Fibroblast of pulmonary artery (primary cell): Measurements from ENCODE around the gene LCN1.
"Not testable (repeated sequence)": the region's sequence is repeated elsewhere in the genome, so short reads cannot be mapped to it uniquely, and the experiment has no call there.

Experiments used
- DNase-seq: peaks from one replicate; pipeline ENCODE4 v3.0.0-alpha.2; 2010; ENCODE audit warnings: low read depth
- H3K4me3 ChIP-seq: replicated peaks from 2 replicates; pipeline ENCODE4 v1.5.1; 2011; ENCODE audit warnings: low read depth, mild to moderate bottlenecking, control low read depth, low read length, moderate library complexity
- TF ChIP-seq, protein P1 (sequence below): IDR thresholded peaks from 2 replicates; pipeline ENCODE4 v1.5.1; 2011; ENCODE audit warnings: mild to moderate bottlenecking, control low read depth, low read length, inconsistent platforms; ENCODE audit errors: missing control alignments

Gene LCN1

DNA sequence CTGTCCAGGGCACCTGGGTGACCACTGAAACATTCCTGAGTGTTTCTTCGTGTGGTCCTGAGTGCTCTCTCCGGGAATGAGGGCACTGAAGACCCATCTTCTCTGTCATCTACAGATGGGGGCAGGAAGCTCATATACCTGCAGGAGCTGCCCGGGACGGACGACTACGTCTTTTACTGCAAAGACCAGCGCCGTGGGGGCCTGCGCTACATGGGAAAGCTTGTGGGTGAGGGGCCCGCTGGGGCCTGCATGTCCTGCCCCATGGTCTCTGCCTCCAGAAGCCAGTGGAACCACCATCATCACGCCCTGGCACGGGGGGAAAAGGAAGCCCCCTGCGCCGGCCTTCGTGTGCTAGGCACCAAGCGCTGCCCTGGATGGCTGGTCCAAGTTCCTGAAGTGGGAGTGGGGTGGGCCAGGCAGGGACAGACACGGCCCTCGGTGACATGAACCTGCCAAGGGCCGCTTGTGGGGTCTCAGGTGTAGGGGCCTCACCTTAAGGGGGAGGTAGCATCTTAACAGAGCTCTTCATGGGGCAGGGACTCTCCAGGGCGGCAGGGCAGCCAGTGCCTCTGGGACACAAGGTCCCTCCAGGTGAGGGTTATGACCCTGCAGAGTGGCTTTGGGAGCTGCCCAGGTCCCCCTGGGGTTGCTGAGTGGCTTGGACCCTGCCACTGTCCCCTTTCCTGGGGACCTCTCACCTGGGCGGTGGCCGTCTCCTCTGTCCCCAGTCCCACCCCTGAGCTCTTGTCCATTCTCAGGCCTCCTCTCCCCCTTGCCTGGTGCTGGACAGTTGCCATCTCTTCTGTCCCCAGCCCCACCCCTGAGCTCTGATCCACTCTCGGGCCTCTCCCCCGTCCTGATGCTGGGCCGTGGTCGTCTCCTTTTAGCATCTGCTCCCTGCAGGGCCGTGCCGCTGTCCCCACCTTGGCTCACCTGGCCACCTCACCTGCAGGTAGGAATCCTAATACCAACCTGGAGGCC, 26.8 kb downstream of the LCN1 start:
- TF ChIP-seq, protein P1, sequence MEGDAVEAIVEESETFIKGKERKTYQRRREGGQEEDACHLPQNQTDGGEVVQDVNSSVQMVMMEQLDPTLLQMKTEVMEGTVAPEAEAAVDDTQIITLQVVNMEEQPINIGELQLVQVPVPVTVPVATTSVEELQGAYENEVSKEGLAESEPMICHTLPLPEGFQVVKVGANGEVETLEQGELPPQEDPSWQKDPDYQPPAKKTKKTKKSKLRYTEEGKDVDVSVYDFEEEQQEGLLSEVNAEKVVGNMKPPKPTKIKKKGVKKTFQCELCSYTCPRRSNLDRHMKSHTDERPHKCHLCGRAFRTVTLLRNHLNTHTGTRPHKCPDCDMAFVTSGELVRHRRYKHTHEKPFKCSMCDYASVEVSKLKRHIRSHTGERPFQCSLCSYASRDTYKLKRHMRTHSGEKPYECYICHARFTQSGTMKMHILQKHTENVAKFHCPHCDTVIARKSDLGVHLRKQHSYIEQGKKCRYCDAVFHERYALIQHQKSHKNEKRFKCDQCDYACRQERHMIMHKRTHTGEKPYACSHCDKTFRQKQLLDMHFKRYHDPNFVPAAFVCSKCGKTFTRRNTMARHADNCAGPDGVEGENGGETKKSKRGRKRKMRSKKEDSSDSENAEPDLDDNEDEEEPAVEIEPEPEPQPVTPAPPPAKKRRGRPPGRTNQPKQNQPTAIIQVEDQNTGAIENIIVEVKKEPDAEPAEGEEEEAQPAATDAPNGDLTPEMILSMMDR = no peak
- no peak overlapping the region for H3K4me3 ChIP-seq
- no peak for DNase-seq

DNA sequence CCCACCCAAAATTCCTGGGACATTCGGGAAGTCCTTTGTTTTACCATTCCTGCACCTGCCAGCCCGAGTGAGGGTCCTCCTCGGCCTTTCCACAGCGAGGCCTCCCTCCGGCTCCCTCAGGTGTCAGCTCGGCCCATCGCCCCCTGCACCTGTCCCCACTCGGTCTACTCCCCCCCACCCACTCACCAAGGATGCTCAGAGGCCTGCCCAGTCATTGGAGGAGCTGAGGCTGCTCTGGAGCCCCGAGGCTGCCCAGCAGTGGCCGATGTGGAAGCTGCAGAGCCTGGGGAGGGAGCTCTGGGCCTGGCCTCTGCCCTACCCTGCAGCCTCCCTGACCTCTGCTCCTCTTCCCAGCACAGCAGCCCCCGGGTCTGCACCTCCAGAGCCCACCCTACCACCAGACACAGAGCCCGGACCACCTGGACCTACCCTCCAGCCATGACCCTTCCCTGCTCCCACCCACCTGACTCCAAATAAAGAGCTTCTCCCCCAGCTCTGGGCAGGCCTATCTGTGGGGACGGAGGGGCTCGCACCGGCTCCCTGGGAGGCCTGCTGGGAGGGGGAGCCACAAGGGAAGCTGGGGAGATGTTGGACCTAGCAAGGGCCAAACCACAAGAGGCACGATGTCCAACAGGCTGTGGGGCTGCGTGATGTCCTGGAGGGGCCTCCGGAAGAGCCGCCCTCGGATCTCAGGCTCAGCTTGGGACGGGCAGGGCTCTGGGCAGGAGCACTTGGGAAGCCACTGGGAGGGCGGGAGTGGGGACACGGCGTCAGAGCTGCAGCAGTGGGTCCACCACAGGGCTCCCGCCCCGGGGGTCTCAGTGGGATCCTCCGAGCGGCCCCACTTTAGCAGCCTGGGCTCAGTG, 28.5 kb downstream of the LCN1 start:
- DNase-seq, H3K4me3 ChIP-seq: not testable (repeated sequence)

DNA sequence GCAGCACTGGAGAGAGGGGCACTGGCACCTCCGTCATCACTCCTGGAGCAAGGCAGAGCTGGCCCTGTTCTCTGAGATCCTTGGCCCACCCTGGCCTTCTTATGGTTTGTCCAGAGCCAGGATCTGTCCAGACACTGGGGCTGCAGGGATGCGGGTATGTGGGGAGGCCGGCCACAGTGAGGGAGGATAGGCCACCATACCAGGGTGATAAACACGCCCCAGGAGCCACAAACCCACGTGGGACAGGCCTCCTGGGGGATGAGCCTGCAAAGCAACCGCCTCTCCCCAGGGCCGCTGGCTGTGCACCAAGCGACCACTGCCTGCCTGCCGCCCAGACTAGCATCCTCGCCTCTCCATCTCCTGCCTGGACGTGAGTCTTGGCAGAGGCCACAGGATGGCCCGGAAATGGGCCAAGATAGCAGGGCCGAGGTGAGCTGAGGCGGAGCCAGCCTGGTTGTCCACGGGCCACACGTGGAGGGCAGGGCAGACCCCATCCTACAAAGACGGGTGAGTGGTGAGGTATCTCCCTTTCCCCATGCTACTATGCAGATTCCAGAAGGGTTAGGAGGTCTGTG, 29.2 kb downstream of the LCN1 start:
- H3K4me3 ChIP-seq = no peak overlapping the region
- TF ChIP-seq, protein P1 = no peak

DNA sequence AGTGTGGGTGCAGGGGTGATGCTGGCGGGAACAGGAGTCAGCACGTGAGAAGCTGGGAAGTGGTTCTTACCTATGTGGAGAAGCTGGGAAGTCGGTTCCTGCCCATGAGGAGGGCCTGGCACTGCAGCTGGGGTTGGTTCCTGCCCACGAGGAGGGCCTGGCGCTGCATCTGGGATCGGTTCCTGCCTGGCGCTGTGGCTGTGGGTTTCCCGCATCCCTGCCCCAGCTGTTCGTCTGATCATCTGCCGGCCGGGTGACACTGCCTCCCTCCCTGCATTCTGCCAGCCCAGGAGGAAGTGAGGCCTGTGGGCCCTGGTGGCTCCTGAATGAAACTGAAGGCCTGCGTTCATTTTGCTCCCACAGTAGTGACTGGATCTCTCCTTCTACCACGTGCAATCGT, 29.8 kb downstream of the LCN1 start:
- no peak overlapping the region for H3K4me3 ChIP-seq
- no peak for DNase-seq
- TF ChIP-seq, protein P1 = no peak

More for the DNA sequence above, 29.2 kb downstream of the LCN1 start:
- no peak for DNase-seq

DNA sequence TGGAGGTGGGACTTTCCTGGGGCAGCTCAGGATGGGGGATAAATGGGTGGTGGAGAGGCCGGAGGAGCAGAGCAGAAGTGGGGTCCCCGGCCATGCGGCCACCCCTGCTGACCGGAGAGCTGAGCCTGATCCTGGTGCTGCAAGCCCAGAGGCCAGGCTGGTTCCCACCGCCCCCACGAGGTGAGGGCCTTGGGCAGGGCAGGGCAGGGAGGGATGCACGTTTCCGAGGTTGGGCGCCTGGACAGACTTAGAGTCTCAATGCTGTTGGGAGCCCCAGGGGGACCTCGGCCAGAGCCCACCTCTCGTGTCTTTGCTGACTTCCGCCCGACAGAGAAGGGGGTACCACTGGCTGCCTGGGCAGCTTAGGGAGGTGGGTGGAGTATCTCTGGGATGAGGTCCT, 30.2 kb downstream of the LCN1 start:
- TF ChIP-seq, protein P1 = no peak
- no peak overlapping the region for H3K4me3 ChIP-seq
- DNase-seq = no peak

DNA sequence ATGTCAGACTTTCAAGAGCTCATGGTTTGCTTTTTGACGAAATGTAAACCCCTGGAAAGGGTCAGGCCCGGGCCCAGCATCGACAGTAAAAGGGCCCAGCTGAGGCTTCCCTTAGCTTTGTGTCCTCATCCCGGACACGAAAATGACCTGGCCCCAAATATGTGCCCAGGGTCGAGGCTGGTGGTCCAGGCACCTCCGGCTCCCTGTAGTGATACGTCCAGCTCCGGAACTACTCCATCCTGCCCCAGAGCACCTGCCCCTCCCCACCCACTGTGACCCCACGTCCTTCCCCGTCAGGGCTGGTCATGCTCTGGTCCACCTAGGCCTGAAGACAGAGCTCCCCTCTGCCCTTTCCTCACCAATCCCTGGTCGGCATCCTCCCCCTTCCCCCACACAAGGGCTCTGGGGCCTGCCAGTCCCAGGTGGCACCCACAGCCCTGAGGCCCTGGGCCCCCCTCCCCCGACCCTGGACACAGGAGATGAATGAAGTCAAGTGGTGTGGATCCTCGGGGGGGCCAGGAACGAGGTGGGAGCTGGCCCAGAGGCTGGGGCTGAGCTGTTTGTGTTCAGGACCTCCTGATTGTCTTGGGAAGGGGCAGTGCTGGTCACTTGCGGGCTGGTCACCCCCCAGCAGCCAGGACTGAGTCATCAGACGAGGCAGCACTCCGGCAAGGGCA, 30.9 kb downstream of the LCN1 start:
- DNase-seq = no peak
- TF ChIP-seq, protein P1 = no peak
- H3K4me3 ChIP-seq = no peak overlapping the region
